ENCODE results near the gene IFFO2. TPM values are rescaled to one million over a fixed set of nuclear protein-coding genes. Genes with fewer than 3 reads are reported as not detected.

IFFO2 gene
- total RNA-seq, 4 donors from 2014 or later = 25.8 to 88.8 (median 52.7) TPM

DNA sequence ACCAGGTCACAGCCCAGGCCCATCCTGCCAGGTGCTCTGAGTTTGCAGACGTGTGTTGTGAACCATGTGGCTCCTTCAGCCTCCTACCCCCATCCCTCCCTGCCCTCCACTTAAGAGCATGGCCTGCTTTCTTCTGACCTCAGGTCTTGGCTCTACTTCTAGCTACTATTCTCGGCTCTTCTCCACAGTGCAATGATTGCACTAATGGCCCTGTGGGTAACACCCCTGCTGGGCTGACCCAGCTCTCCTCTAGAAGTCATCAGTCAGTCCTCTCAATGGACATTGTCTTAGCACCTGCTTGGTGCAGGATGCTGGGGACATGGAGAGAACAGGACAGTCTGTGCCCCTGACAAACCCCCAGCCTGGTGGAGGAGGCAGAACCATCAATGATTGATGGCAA is 22.2 kb upstream of the IFFO2 start:
- Histone ChIP-seq H3K27ac (no peak overlapping the region), H3K4me1 (no peaks in the 10 kb centered on the region), H3K9me3 (peaks cover 0 to 9% (median 0%) of the 10 kb centered on the region in 3 donors), H3K27me3 (peaks cover 0 to 6% (median 0%) of the 10 kb centered on the region in 4 donors), H3K4me3 (no peak overlapping the region), H3K36me3 (no peaks in the 10 kb centered on the region)
- intact Hi-C loops (cut with DNase I) = no loop called here
- 50 to 91% methylated on average over 1 to 2 of the region's 2 CpGs for WGBS, 2 donors
- DNase-seq = no peak
- TF ChIP-seq, protein P1, sequence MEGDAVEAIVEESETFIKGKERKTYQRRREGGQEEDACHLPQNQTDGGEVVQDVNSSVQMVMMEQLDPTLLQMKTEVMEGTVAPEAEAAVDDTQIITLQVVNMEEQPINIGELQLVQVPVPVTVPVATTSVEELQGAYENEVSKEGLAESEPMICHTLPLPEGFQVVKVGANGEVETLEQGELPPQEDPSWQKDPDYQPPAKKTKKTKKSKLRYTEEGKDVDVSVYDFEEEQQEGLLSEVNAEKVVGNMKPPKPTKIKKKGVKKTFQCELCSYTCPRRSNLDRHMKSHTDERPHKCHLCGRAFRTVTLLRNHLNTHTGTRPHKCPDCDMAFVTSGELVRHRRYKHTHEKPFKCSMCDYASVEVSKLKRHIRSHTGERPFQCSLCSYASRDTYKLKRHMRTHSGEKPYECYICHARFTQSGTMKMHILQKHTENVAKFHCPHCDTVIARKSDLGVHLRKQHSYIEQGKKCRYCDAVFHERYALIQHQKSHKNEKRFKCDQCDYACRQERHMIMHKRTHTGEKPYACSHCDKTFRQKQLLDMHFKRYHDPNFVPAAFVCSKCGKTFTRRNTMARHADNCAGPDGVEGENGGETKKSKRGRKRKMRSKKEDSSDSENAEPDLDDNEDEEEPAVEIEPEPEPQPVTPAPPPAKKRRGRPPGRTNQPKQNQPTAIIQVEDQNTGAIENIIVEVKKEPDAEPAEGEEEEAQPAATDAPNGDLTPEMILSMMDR (IDR thresholded peaks at IDR 0.05) = no peak
- no peak for TF ChIP-seq POLR2A (IDR thresholded peaks at IDR 0.05)

DNA sequence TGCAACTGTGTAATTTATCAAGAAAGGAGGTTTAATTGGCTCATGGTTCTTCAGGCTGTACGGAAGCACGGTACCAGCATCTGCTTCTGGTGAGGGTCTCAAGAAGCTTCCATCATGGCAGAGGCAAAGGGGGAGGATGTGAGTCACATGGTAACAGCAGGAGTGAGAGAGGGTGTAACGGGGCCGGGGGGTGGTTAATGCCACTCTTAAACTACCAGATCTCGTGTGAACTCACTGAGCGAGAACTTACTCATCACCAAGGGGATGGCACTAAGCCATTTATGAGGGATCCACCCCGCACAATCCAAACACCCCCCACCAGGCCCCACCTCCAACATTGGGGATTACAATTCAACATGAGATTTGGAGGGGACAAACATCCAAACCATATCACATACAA is 21.0 kb upstream of the IFFO2 start:
- intact Hi-C loops (cut with DNase I) = no loop called here
- peaks cover 0 to 6% (median 0%) of the 10 kb centered on the region in 4 donors for H3K27me3 ChIP-seq
- no peak for DNase-seq
- H3K27ac ChIP-seq = no peak overlapping the region
- peaks cover 0 to 8% (median 0%) of the 10 kb centered on the region in 3 donors for H3K4me1 ChIP-seq
- no peaks in the 10 kb centered on the region for H3K36me3 ChIP-seq
- no peak for TF ChIP-seq POLR2A (IDR thresholded peaks at IDR 0.05)
- TF ChIP-seq, protein P1 (IDR thresholded peaks at IDR 0.05) = no peak
- WGBS, 2 donors = 57 to 58% methylated on average over 6 to 7 of the region's 7 CpGs
- H3K4me3 ChIP-seq = no peak overlapping the region
- H3K9me3 ChIP-seq = peaks cover 0 to 9% (median 0%) of the 10 kb centered on the region in 3 donors

DNA sequence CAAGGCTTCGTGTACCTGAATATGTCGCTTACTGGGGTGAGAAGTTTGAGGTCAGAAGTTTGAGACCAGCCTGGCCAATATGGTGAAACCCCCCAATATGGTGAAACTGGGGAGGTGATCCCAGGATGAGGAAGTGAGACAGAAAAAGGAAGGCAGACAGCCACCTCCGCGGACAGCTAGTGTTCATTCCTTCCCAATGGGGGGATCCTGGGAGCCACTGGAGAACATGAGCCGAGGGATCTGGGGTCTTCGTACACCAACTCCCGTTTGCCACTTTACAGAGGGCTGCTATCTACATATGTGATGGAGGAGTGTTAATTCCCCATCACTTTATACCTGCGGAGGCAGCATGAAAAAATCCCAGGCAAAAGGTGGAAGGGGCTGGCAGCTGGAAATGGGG is 19.6 kb upstream of the IFFO2 start:
- Histone ChIP-seq H3K4me3 (no peak overlapping the region), H3K27me3 (peaks cover 0 to under 1% (median 0%) of the 10 kb centered on the region in 4 donors), H3K9me3 (peaks cover 0 to 3% (median 0%) of the 10 kb centered on the region in 3 donors), H3K27ac (no peak overlapping the region), H3K4me1 (peaks cover 0 to 10% (median 0%) of the 10 kb centered on the region in 3 donors), H3K36me3 (no peaks in the 10 kb centered on the region)
- WGBS, 2 donors = 87 to 91% methylated on average over 8 of the region's 8 CpGs
- DNase-seq = no peak
- TF ChIP-seq, protein P1 (IDR thresholded peaks at IDR 0.05) = no peak
- TF ChIP-seq POLR2A (IDR thresholded peaks at IDR 0.05) = no peak
- intact Hi-C loops (cut with DNase I) = no loop called here

DNA sequence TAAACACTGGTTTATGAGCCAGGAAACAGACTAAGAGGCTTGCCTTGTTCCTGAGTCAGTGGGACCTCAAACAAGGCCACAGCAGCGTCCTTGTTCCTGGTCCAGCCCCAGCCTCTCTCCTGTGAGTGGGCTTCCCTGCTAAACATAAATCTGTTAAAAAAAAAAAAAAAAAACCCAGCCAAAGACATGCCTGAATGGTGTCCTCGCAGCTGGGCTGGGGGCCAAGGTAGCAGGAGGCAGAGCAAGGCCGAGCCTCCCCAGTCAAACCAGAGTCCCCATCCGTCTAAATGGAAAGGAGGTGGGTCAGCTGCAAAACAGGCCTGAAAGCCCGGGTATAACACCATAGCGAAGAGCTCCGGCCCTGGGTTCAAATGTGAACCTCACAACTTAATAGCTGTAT is 18.1 kb upstream of the IFFO2 start:
- intact Hi-C loops (cut with DNase I) = no loop called here
- H3K27ac ChIP-seq = no peak overlapping the region
- WGBS, 2 donors = 67 to 77% methylated on average over 7 of the region's 7 CpGs
- TF ChIP-seq, protein P1 (IDR thresholded peaks at IDR 0.05) = no peak
- TF ChIP-seq POLR2A (IDR thresholded peaks at IDR 0.05) = no peak
- H3K9me3 ChIP-seq = no peaks in the 10 kb centered on the region
- peaks cover 0 to 10% (median 0%) of the 10 kb centered on the region in 3 donors for H3K4me1 ChIP-seq
- H3K4me3 ChIP-seq = no peak overlapping the region
- H3K36me3 ChIP-seq = no peaks in the 10 kb centered on the region
- no peak for DNase-seq
- no peaks in the 10 kb centered on the region for H3K27me3 ChIP-seq

DNA sequence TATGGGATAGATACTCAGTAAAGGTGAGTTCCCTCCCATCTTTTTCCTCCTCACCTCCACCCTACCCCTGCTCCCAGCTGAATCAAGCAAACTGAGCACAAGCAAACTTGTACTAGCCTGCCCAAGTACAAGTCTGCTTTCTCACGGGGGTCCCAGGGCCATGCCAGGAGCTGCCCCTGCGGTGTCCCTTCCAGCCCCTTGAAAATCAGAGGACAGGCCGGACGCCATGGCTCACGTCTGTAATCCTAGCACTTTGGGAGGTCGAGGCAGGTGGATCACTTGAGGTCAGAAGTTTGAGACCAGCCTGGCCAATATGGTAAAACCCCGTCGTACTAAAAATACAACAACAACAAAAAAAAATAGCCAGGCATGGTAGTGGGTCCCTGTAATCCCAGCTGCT is 17.5 kb upstream of the IFFO2 start:
- Histone ChIP-seq H3K36me3 (no peaks in the 10 kb centered on the region), H3K27me3 (no peaks in the 10 kb centered on the region), H3K4me1 (peaks cover 0 to 10% (median 0%) of the 10 kb centered on the region in 3 donors), H3K4me3 (no peak overlapping the region), H3K27ac (no peak overlapping the region), H3K9me3 (no peaks in the 10 kb centered on the region)
- 70 to 76% methylated on average over 2 to 8 of the region's 8 CpGs for WGBS, 2 donors
- TF ChIP-seq POLR2A (IDR thresholded peaks at IDR 0.05) = no peak
- TF ChIP-seq, protein P1 (IDR thresholded peaks at IDR 0.05) = no peak
- intact Hi-C loops (cut with DNase I) = no loop called here
- DNase-seq = no peak

Measured in esophagus squamous epithelium (tissue), 5 donors.